Naive thymus-derived CD8-positive, alpha-beta T cell (primary cell): ENCODE data around the gene SPACA9. TPM values are rescaled to one million over a fixed set of nuclear protein-coding genes. Genes with fewer than 3 reads are reported as not detected.

Source experiments
- ATAC-seq, 2 donors: fragments of 150-1000 bp; cut with Tn5 transposase in 1 of 2; sonication (Bioruptor Pico), chemical (Tn5 transposase) in 1 of 2; 1 replicate in 1 of 2; 2 replicates in 1 of 2; pipeline ENCODE4 v1.10.0; 2021; ENCODE audit warnings: mild to moderate bottlenecking in 2 of 2, moderate library complexity in 2 of 2
- POLR2A ChIA-PET: fragments of 350-600 bp; sonication (Branson Sonifier 250); formaldehyde crosslinking; loops from one replicate; lab custom pipeline; 2021; ENCODE audit warnings: antibody characterized with exemption; lab: Charles Lee
- DNase-seq, 10 donors: peaks; one replicate each; pipeline versions ENCODE4 v3.0.0 to v3.0.0-alpha.2; 2020 to 2022
- H3K27ac Mint-ChIP-seq, 10 donors: one replicate each; pipeline ENCODE4 v1.8.0; 2020 to 2022; ENCODE audit warnings: mild to moderate bottlenecking in 10 of 10, mixed read lengths in 10 of 10, moderate library complexity in 4 of 10, inconsistent platforms in 1 of 10
- H3K27me3 Mint-ChIP-seq, 5 donors: one replicate each; pipeline ENCODE4 v1.8.0; 2021 to 2022; ENCODE audit warnings: mixed read lengths in 5 of 5
- H3K36me3 Mint-ChIP-seq, 3 donors: one replicate each; pipeline ENCODE4 v1.8.0; 2020 to 2022; ENCODE audit warnings: mixed read lengths in 3 of 3, mild to moderate bottlenecking in 2 of 3, inconsistent platforms in 1 of 3
- H3K4me1 Mint-ChIP-seq, 4 donors: one replicate each; pipeline ENCODE4 v1.8.0; 2021 to 2022; ENCODE audit warnings: mixed read lengths in 4 of 4
- H3K4me3 Mint-ChIP-seq, 10 donors: one replicate each; pipeline ENCODE4 v1.8.0; 2020 to 2022; ENCODE audit warnings: mild to moderate bottlenecking in 10 of 10, mixed read lengths in 10 of 10, moderate library complexity in 6 of 10, inconsistent platforms in 1 of 10
- H3K9me3 Mint-ChIP-seq, 9 donors: one replicate each; pipeline ENCODE4 v1.8.0; 2020 to 2022; ENCODE audit warnings: mixed read lengths in 9 of 9, mild to moderate bottlenecking in 3 of 9, inconsistent platforms in 1 of 9, moderate library complexity in 1 of 9
- polyA plus RNA-seq, 3 donors: library from polyadenylated mRNA; unstranded; fragments of 300-500 nt; fragmentation: Illumina TruSeq; gene quantifications; one replicate each; pipeline ENCODE4 v1.2.3, GENCODE V29; 2021
- total RNA-seq, 8 experiments: library from RNA in 2 of 8; stranded (reverse) in 2 of 8; gene quantifications; one replicate each; pipeline ENCODE4 v1.2.3 and lab custom pipeline; 2021 to 2026

SPACA9 gene
- 1 to 10 TPM; 1.9 to 2.2 TPM for total RNA-seq
- 1 to 10 TPM; 2.3 to 3.1 (median 2.4) TPM for polyA plus RNA-seq
- 0.34 to 3.3 (median 1.1) reads per million in 6 experiments for total RNA-seq (lab: John Stamatoyannopoulos, UW)

- DNase-seq (peak in 1 of 10 donors; percentile 30), ATAC-seq (peak; percentile 33 to 35)
- H3K9me3 Mint-ChIP-seq, result no peaks in the 10 kb centered on the region
- H3K4me3 Mint-ChIP-seq, result peak within 1 kb of the TSS; percentile 76 to 91 (median 82)
- peak within 1 kb of the TSS; percentile 59 to 90 (median 84) for H3K27ac Mint-ChIP-seq
- peaks cover 0 to 17% (median 15%) of the 10 kb centered on the region in 4 donors for H3K4me1 Mint-ChIP-seq
- H3K27me3 Mint-ChIP-seq, result no peaks in the 10 kb centered on the region
- H3K36me3 Mint-ChIP-seq, result no peaks in the 10 kb centered on the region
- POLR2A ChIA-PET, result interaction anchor here (3.4 kb wide), 1 partner anchor 208 kb away, joined by 17 read pairs; the partner anchor contains the start of genes DDX31 and GTF3C4
Observed at GRCh38 chr9:132878695-132879456, at the start of gene SPACA9. Gene SPACA9, plus strand, starts transcription at chr9:132878898. Its CDS starts 5,050 bp downstream, at chr9:132883948.

- no peak for ATAC-seq
- POLR2A ChIA-PET, result interaction anchor here (0.7 kb wide), 2 partner anchors 59 to 516 kb away, joined by 3 to 5 read pairs; partner anchors contain the start of gene RPL7A
- peaks cover 0 to 9% (median 3%) of the 10 kb centered on the region in 5 donors for H3K27me3 Mint-ChIP-seq
Observed at GRCh38 chr9:132832171-132832881, 46.4 kb upstream of the SPACA9 start.

GRCh38 chr9:132833550-132834121, 45.1 kb upstream of the SPACA9 start:
- Mint-ChIP-seq H3K27ac (no peak overlapping the region), H3K9me3 (no peaks in the 10 kb centered on the region), H3K4me3 (no peak overlapping the region), H3K27me3 (peaks cover 0 to 9% (median 2%) of the 10 kb centered on the region in 5 donors), H3K36me3 (no peaks in the 10 kb centered on the region), H3K4me1 (no peaks in the 10 kb centered on the region)
- POLR2A ChIA-PET, result no interaction called here
- no peak for ATAC-seq
- DNase-seq, result no peak

More at GRCh38 chr9:132832171-132832881, 46.4 kb upstream of the SPACA9 start:
- Mint-ChIP-seq H3K36me3 (no peaks in the 10 kb centered on the region), H3K27ac (no peak overlapping the region), H3K4me3 (no peak overlapping the region), H3K9me3 (no peaks in the 10 kb centered on the region), H3K4me1 (no peaks in the 10 kb centered on the region)
- DNase-seq, result no peak

GRCh38 chr9:132834343-132834742, 44.4 kb upstream of the SPACA9 start:
- Mint-ChIP-seq H3K27me3 (peaks cover 0 to 7% (median 2%) of the 10 kb centered on the region in 5 donors), H3K27ac (no peak overlapping the region), H3K36me3 (no peaks in the 10 kb centered on the region), H3K4me3 (no peak overlapping the region), H3K4me1 (no peaks in the 10 kb centered on the region), H3K9me3 (no peaks in the 10 kb centered on the region)
- POLR2A ChIA-PET, result no interaction called here
- ATAC-seq (no peak), DNase-seq (no peak)

GRCh38 chr9:132837501-132838286, 41.0 kb upstream of the SPACA9 start:
- no peak overlapping the region for H3K4me3 Mint-ChIP-seq
- no peaks in the 10 kb centered on the region for H3K9me3 Mint-ChIP-seq
- POLR2A ChIA-PET, result no interaction called here
- peaks cover 0 to 2% (median 2%) of the 10 kb centered on the region in 5 donors for H3K27me3 Mint-ChIP-seq
- ATAC-seq (no peak), DNase-seq (no peak)
- H3K4me1 Mint-ChIP-seq, result no peaks in the 10 kb centered on the region
- H3K27ac Mint-ChIP-seq, result peak overlapping the region in 1 of 10 donors; percentile 58
- no peaks in the 10 kb centered on the region for H3K36me3 Mint-ChIP-seq

- no peaks in the 10 kb centered on the region for H3K4me1 Mint-ChIP-seq
- POLR2A ChIA-PET, result no interaction called here
- no peak overlapping the region for H3K27ac Mint-ChIP-seq
- H3K9me3 Mint-ChIP-seq, result no peaks in the 10 kb centered on the region
- H3K4me3 Mint-ChIP-seq, result no peak overlapping the region
- DNase-seq, result no peak
- no peaks in the 10 kb centered on the region for H3K36me3 Mint-ChIP-seq
- no peak for ATAC-seq
- peaks cover 0 to 2% (median 2%) of the 10 kb centered on the region in 5 donors for H3K27me3 Mint-ChIP-seq
Observed at GRCh38 chr9:132838291-132838690, 40.4 kb upstream of the SPACA9 start.

- no peaks in the 10 kb centered on the region for H3K9me3 Mint-ChIP-seq
- no peak overlapping the region for H3K27ac Mint-ChIP-seq
- DNase-seq (no peak), ATAC-seq (no peak)
- no peak overlapping the region for H3K4me3 Mint-ChIP-seq
- no peaks in the 10 kb centered on the region for H3K4me1 Mint-ChIP-seq
- no peaks in the 10 kb centered on the region for H3K36me3 Mint-ChIP-seq
- POLR2A ChIA-PET, result interaction anchor here (0.6 kb wide), 1 partner anchor 10 kb away, joined by 3 read pairs; no protein-coding TSS in a partner anchor
- H3K27me3 Mint-ChIP-seq, result peaks cover 0 to 2% (median 0%) of the 10 kb centered on the region in 5 donors
Observed at GRCh38 chr9:132840980-132841379, 37.7 kb upstream of the SPACA9 start.

- DNase-seq (no peak), ATAC-seq (no peak)
- peaks cover 0 to 1% (median 0%) of the 10 kb centered on the region in 5 donors for H3K27me3 Mint-ChIP-seq
- H3K36me3 Mint-ChIP-seq, result no peaks in the 10 kb centered on the region
- no peaks in the 10 kb centered on the region for H3K4me1 Mint-ChIP-seq
- H3K9me3 Mint-ChIP-seq, result no peaks in the 10 kb centered on the region
- H3K4me3 Mint-ChIP-seq, result no peak overlapping the region
- H3K27ac Mint-ChIP-seq, result no peak overlapping the region
- POLR2A ChIA-PET, result interaction anchor here (0.5 kb wide), 1 partner anchor 77 kb away, joined by 3 read pairs; no protein-coding TSS in a partner anchor
Observed at GRCh38 chr9:132842124-132843044, 36.3 kb upstream of the SPACA9 start.

GRCh38 chr9:132846109-132846917, 32.4 kb upstream of the SPACA9 start:
- peaks cover 3 to 22% (median 14%) of the 10 kb centered on the region in 4 donors for H3K4me1 Mint-ChIP-seq
- H3K36me3 Mint-ChIP-seq, result no peaks in the 10 kb centered on the region
- no peak overlapping the region for H3K4me3 Mint-ChIP-seq
- peak overlapping the region in 1 of 10 donors; percentile 35 for H3K27ac Mint-ChIP-seq
- no peak for ATAC-seq
- no peaks in the 10 kb centered on the region for H3K27me3 Mint-ChIP-seq
- no peaks in the 10 kb centered on the region for H3K9me3 Mint-ChIP-seq
- DNase-seq, result no peak
- POLR2A ChIA-PET, result interaction anchor here (0.7 kb wide), 1 partner anchor 38 kb away, joined by 5 read pairs; no protein-coding TSS in a partner anchor

GRCh38 chr9:132846918-132847515, 31.7 kb upstream of the SPACA9 start:
- Mint-ChIP-seq H3K9me3 (no peaks in the 10 kb centered on the region), H3K4me1 (peaks cover 3 to 25% (median 17%) of the 10 kb centered on the region in 4 donors), H3K4me3 (no peak overlapping the region), H3K27ac (peak overlapping the region in 2 of 10 donors; percentile 2 to 8), H3K27me3 (peaks cover 0 to 2% (median 0%) of the 10 kb centered on the region in 5 donors), H3K36me3 (no peaks in the 10 kb centered on the region)
- ATAC-seq (no peak), DNase-seq (no peak)
- POLR2A ChIA-PET, result no interaction called here
